Duodenal mucosa (tissue), 2 donors: ENCODE data around the gene METTL14.

ENCODE experiments used
- H3K27ac ChIP-seq: one replicate; pipeline ENCODE4 v1.7.0; 2013; ENCODE audit warnings: low read depth, low read length
- H3K27me3 ChIP-seq, 2 donors: one replicate each; pipeline ENCODE4 v1.7.0; 2013; ENCODE audit warnings: low read length in 2 of 2, control low read depth in 1 of 2; ENCODE audit not compliant: insufficient read depth in 2 of 2, control insufficient read depth in 1 of 2
- H3K36me3 ChIP-seq, 2 donors: one replicate each; pipeline ENCODE4 v1.7.0; 2013; ENCODE audit warnings: low read length in 2 of 2, control low read depth in 1 of 2; ENCODE audit not compliant: insufficient read depth in 2 of 2, control insufficient read depth in 1 of 2
- H3K4me1 ChIP-seq, 2 donors: one replicate each; pipeline ENCODE4 v1.7.0; 2013; ENCODE audit warnings: low read length in 2 of 2, control low read depth in 1 of 2; ENCODE audit not compliant: insufficient read depth in 2 of 2, control insufficient read depth in 1 of 2
- H3K4me3 ChIP-seq, 2 donors: one replicate each; pipeline ENCODE4 v1.7.0; 2013; ENCODE audit warnings: low read length in 2 of 2, low read depth in 1 of 2
- H3K9ac ChIP-seq, 2 donors: one replicate each; pipeline ENCODE4 v1.7.0; 2013; ENCODE audit warnings: low read length in 2 of 2, low read depth in 1 of 2
- H3K9me3 ChIP-seq, 2 donors: one replicate each; pipeline ENCODE4 v1.7.0; 2013; ENCODE audit warnings: low read length in 2 of 2, control low read depth in 1 of 2; ENCODE audit not compliant: control insufficient read depth in 1 of 2

Gene METTL14

GRCh38 chr4:118746251-118746919 is 61.2 kb downstream of the METTL14 start:
- Histone ChIP-seq H3K27me3 (no peaks in the 10 kb centered on the region), H3K4me1 (no peaks in the 10 kb centered on the region), H3K27ac (no peak overlapping the region), H3K9me3 (no peaks in the 10 kb centered on the region), H3K4me3 (no peak overlapping the region), H3K9ac (no peak overlapping the region), H3K36me3 (peaks cover 23 to 56% of the 10 kb centered on the region in 2 donors)

DNA sequence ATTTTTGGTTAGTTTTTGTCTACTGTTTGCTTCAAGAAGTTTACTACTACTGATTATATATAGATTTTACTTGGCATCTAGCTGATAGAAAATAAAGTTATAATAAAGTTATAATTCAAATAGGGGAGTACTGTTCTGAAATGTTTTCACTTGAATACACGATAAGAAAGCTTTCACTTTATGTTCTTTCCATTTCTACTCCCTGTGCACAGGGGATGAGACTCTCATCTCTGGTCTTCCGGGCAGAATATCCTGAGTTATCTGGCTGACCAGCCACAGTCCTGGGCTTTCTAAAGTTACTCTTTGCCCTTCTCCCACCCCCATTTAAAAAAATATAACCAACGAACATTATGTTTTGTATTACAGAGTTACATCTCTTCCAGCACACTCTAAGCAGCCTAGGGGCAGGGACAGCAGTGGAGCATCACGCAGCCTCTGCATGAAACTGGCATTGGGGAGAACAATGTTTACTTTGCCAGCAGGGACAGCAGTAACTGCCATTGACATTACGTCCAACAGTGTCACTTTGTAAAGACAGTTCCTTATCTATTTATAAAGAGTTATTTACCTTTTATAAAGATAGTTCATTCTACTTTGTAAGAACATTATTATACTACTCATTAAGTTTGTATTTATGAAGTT is 64.3 kb downstream of the METTL14 start:
- no peak overlapping the region for H3K9ac ChIP-seq
- no peaks in the 10 kb centered on the region for H3K9me3 ChIP-seq
- no peak overlapping the region for H3K27ac ChIP-seq
- H3K36me3 ChIP-seq, result peaks cover 21 to 53% of the 10 kb centered on the region in 2 donors
- H3K4me1 ChIP-seq, result no peaks in the 10 kb centered on the region
- no peak overlapping the region for H3K4me3 ChIP-seq
- no peaks in the 10 kb centered on the region for H3K27me3 ChIP-seq

DNA sequence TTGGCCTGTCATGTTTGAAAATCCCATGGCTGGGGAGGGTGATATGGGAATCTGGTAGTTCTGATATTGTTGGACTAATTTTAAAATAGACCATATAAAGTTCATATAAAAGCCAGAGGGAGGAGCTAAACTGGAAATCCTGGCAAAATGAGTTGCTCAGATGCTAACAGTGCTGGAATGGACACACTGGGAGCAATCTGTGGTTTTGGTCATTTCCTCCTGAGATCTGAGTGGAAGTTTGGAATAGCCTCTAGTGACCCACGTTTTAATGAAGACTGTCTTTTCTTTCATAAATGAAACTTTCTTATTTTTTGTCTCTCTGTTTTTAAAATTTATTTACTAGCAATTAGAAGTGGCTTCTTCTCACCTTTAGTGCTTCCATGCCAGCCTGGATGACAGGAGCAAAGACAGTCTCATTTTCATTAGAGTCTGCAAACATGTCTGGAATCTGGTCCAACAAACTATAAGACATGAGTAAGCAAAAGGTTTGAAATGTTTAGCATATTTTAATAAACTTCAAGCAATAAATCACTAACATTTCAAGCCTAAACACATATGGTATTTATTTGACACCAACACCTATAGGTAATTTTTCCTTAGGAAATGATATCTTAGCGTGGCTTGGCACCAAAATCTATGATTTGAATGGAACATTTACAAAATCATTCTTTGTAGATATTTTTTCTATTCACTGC is 66.6 kb downstream of the METTL14 start:
- peaks cover 21 to 34% of the 10 kb centered on the region in 2 donors for H3K36me3 ChIP-seq
- no peaks in the 10 kb centered on the region for H3K9me3 ChIP-seq
- H3K9ac ChIP-seq, result no peak overlapping the region
- H3K4me1 ChIP-seq, result peaks cover 0 to 14% of the 10 kb centered on the region in 2 donors
- no peak overlapping the region for H3K27ac ChIP-seq
- H3K27me3 ChIP-seq, result no peaks in the 10 kb centered on the region
- no peak overlapping the region for H3K4me3 ChIP-seq

GRCh38 chr4:118752551-118752950 is 67.4 kb downstream of the METTL14 start:
- Histone ChIP-seq H3K4me1 (peaks cover 0 to 14% of the 10 kb centered on the region in 2 donors), H3K27ac (no peak overlapping the region), H3K27me3 (no peaks in the 10 kb centered on the region), H3K9me3 (no peaks in the 10 kb centered on the region), H3K4me3 (no peak overlapping the region), H3K9ac (no peak overlapping the region), H3K36me3 (peaks cover 21 to 40% of the 10 kb centered on the region in 2 donors)

- H3K36me3 ChIP-seq, result peaks cover 18 to 41% of the 10 kb centered on the region in 2 donors
- H3K4me1 ChIP-seq, result peaks cover 0 to 14% of the 10 kb centered on the region in 2 donors
- H3K4me3 ChIP-seq, result no peak overlapping the region
- H3K27ac ChIP-seq, result no peak overlapping the region
- no peaks in the 10 kb centered on the region for H3K9me3 ChIP-seq
- no peaks in the 10 kb centered on the region for H3K27me3 ChIP-seq
- no peak overlapping the region for H3K9ac ChIP-seq
These were observed 67.9 kb downstream of the METTL14 start for GRCh38 chr4:118753096-118753495.

DNA sequence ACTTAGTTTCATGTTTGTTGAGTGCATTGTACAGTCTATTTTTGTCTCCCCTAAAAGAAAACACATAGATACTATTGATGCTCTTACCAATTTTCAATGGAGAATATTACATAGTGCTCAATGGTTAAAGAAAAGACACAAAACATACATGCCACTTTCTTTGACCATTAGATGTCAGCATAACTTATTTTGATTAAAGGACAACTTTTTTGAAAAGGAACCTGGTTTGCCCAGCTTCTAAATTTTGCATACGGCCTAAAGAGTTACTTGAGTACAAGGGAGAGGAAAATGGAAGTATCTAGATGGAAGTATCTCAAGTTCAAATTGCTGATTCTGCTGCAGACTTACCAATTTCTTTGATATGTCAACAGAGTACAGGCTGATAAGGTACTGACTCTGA is 68.5 kb downstream of the METTL14 start:
- H3K27me3 ChIP-seq, result no peaks in the 10 kb centered on the region
- H3K4me1 ChIP-seq, result peaks cover 0 to 14% of the 10 kb centered on the region in 2 donors
- no peak overlapping the region for H3K4me3 ChIP-seq
- no peaks in the 10 kb centered on the region for H3K9me3 ChIP-seq
- peaks cover 18 to 39% of the 10 kb centered on the region in 2 donors for H3K36me3 ChIP-seq
- H3K27ac ChIP-seq, result no peak overlapping the region
- no peak overlapping the region for H3K9ac ChIP-seq

DNA sequence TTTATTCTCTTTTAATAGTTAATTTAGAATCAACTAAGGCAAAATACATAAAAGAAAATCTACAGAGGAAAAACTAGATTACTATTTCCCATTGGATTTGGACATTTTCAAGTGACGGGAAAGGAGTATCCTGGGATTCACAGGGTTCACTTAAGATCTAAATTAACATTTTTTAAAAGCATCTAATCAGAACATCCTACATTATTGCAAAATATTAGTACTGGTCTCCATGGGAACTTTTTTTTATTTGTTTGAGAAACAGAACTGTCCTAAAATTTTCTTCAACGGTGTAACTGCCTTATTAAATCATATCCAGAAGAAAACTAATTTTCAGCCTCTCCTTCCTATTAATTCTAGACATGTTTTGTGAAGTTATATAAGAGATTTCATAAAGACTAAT is 69.7 kb downstream of the METTL14 start:
- peaks cover 6 to 25% of the 10 kb centered on the region in 2 donors for H3K4me1 ChIP-seq
- no peak overlapping the region for H3K9ac ChIP-seq
- H3K27ac ChIP-seq, result no peak overlapping the region
- peaks cover 17 to 35% of the 10 kb centered on the region in 2 donors for H3K36me3 ChIP-seq
- no peak overlapping the region for H3K4me3 ChIP-seq
- no peaks in the 10 kb centered on the region for H3K27me3 ChIP-seq
- H3K9me3 ChIP-seq, result no peaks in the 10 kb centered on the region

GRCh38 chr4:118755438-118756226 is 70.4 kb downstream of the METTL14 start:
- no peak overlapping the region for H3K27ac ChIP-seq
- no peaks in the 10 kb centered on the region for H3K27me3 ChIP-seq
- H3K36me3 ChIP-seq, result peaks cover 11 to 35% of the 10 kb centered on the region in 2 donors
- H3K4me3 ChIP-seq, result no peak overlapping the region
- peaks cover 10 to 26% of the 10 kb centered on the region in 2 donors for H3K4me1 ChIP-seq
- H3K9me3 ChIP-seq, result no peaks in the 10 kb centered on the region
- H3K9ac ChIP-seq, result no peak overlapping the region

DNA sequence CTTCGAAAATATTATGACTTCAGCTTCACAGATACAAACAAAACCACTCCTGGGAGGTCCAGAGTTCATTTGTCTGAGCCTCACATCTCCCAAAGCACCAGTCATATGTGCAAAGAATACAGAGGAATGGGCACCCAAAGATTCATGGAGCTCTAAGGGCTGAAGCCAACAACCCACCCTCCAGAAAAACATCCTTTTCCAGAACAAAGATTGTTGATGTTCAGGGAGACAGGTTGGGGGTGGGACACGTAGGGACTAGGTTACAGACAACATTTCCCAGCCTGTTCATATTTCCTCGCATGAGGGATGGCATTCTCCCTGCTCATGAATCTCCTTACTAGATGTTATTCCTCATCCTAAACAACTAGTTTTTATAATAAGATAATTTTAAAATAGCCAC is 71.2 kb downstream of the METTL14 start:
- H3K9ac ChIP-seq, result no peak overlapping the region
- H3K27me3 ChIP-seq, result no peaks in the 10 kb centered on the region
- no peaks in the 10 kb centered on the region for H3K9me3 ChIP-seq
- peaks cover 10 to 26% of the 10 kb centered on the region in 2 donors for H3K4me1 ChIP-seq
- no peak overlapping the region for H3K4me3 ChIP-seq
- peaks cover 8 to 36% of the 10 kb centered on the region in 2 donors for H3K36me3 ChIP-seq
- H3K27ac ChIP-seq, result no peak overlapping the region
